CD4-positive, alpha-beta T cell treated with Interleukin-21 for 1 hour (primary cell): ENCODE data around the gene LRP8.

Source experiments
- DNase-seq: peaks from one replicate; pipeline ENCODE4 v3.0.0-alpha.2; 2020

LRP8 gene

DNA sequence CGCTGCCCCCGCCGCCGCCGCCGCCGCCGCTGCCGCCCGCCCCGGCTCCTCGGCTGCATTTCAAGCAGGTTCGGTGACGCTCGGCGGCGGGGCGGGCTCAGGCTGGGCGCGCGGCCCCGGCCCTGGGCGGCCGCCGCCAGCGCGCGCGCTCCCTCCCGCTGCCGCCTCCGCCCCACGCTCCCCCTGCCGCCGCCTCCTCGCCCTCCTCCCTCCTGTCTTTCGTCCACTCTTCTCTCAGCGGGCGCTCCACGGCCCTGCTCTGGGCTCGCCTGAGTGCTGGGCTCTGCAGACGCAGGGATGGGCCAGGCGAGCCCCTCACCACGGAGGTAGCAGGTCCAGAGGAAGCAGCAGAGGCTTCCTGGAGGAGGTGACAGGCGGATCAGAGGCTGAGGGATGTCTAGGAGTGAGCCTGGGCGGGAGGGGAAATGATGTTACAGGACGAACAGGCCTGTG lies at the start of gene LRP8:
Gene LRP8, minus strand, starts transcription at position 62 of the 453 bp plus-strand sequence. CDS start 158 bp downstream, outside the sequence.
- peak; percentile 79 for DNase-seq

DNA sequence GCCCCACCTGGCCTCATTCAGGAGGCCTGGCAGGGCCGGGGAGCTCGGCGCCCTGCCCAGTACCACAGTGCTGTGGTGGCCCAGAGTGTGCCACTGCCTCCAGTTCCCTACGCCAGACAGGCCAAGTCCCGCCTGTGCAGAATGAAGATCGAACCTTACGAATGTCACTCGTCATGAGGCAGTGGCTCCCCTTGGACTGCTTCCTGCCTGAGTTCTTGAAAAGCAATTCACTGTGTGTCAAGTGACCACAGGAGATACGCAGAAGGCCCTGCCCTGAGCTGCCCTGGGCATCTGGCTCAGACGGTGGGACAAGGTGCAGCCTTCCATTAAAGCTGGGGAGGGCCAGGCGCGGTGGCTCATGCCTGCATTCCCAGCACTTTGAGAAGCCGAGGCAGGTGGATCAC lies 49.6 kb upstream of the LRP8 start:
- no peak for DNase-seq

DNA sequence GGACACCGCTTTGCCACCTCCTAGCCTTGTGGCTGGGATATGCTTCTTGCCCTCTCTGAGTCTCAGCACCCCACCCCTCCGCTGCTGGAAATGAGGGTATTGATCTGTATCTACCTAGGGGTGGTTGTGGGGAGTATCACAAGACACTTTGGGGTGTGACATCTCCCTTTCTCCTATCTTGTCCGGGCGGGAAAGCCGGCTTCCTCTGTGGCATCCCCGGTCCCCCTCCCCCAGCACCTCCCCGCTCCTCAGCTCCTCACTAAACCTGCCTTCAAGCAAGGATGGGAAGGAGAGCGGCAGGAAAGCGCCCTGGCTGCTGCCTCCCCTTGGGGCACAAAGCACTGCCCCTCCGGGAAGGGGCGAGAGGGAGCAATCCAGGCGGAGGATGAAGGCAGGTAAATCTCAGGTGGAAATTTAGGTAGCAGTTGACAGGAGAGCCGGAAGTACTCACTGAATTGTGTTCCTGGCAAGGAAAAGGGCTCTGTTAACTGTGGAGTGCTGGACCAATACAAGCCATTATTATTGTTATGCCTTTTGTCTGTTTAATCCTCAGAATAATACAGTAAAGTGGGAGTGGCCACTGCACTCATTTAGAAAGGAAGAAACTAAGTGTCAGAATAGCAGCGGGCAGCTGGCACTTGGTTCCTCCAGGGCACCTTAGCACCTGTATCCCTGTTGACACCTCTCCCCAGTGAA lies 49.0 kb upstream of the LRP8 start:
- DNase-seq, result no peak

DNA sequence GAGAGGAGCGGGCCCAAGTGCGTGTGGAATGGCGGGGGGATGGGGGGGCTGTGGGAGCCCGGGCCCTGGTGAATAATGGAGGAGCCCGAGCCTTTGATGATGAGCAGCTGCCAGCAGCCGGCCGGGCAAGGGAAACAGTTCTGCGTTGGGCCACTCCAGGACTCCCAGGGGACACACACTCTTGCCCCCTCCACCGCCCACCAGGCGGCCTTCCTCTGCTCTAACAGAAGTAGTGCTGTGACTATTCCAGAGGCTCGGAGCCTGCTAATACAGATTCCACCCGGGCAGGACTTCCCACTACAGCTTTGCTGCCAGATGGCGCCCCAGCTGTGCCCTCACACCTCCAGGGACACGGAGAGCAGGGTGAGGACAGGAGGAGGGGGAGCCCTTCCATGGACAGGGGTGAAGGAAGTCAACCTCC lies 48.2 kb upstream of the LRP8 start:
- no peak for DNase-seq

DNA sequence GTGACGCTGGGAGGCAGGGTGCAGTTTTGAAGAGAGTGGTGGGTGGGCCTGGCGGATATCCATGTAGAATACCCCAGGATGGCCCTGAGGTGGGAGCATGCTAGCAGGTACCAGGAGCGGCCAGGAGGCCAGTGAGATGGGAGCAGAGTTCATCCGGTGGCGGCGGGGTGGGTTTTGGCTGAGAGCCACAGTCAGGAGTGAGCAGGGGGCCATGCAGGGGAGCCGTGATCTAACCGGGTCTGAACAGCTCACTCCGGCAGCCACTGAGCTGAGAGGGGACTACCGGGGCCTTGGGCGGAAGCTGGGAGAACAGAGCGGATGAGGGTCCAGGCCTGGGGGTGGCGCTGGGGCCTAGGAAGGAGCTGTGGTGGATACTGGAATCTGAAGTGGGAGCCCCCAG lies 47.6 kb upstream of the LRP8 start:
- DNase-seq, result no peak

DNA sequence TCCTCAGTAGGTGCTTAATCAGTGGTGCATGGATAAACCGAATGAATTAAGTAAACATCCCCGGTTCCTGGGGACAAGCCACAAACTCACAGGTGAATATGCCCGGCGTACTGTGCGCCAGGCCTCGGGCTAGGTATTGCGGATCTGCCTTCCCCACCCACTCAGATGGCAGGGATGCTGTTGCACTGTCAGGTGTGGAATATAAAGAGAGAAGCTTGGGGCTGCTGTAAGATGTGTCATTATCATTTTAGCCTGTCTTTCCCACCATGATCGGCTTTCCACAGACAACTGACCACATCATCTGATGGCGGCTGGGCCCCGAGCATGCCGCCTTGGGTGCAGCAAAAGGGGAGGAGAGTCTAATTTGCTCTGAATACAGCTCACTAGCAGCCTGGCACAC lies 45.4 kb upstream of the LRP8 start:
- DNase-seq, result no peak

DNA sequence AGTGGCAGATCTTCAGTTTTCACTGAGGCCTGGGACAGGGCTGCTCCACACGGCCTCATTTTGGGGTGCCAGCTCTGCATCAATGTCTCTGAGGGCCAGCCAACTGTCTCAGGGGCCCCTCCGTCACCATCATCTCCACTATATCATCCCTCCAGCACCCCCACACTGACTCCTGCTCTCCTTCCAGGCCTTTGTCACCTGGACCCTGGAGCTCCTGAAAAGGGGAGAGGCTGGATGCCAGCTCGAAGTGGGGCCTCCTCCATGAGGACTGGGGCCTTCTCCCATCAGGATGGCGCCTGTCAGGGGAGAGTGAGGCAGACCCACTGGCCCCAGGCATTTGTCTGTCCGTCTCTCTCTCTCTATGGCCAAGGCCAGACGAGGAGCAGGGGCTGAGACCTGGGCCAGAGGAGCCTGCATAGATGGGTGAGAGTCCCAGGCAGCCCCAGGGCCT lies 44.7 kb upstream of the LRP8 start:
- DNase-seq, result no peak

DNA sequence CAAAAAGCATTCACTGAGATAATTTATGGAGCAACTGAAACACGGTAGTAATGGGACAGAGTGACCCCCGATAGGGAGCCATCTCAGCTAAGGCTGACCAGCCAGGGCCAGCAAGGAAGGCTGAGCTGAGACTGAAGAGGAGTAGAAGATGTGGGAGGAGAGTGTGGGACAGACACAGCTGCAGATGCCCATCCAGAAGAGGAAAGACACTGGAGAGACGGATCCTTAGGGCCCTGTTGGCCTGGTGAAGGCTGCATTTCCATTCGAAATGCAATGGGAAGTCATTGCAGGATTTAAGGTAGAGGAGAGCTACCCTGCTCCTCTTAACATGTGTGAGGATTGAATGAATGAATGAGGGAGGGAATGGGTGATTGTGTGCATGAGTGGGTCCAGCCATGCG lies 44.0 kb upstream of the LRP8 start:
- no peak for DNase-seq

DNA sequence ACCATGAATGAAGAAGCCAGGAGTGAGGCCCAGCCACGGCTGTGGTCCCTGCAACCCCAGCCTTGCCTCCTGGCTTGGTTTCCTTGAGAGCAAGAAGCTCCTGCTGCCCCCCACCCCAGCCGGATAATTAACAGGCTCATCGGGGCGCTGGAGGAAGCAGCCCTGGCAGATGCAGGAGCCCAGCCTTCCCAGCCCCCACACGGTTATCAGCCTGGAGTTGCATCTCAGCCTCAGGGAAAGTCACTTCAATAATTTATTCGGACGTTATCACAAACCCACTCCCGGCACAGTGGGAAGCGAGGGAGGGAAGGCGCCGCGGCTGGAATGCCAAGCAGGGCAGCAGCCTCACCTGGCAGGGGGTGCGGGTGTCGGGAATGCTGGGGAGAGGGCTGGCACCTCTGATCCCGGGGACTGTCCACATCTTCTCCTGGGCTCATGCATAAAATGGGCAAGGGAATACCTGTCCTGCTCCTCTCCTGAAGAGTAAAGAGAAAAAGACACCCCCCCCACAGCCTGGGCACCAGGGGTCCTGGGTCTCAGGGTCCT lies 43.3 kb upstream of the LRP8 start:
- DNase-seq, result no peak

DNA sequence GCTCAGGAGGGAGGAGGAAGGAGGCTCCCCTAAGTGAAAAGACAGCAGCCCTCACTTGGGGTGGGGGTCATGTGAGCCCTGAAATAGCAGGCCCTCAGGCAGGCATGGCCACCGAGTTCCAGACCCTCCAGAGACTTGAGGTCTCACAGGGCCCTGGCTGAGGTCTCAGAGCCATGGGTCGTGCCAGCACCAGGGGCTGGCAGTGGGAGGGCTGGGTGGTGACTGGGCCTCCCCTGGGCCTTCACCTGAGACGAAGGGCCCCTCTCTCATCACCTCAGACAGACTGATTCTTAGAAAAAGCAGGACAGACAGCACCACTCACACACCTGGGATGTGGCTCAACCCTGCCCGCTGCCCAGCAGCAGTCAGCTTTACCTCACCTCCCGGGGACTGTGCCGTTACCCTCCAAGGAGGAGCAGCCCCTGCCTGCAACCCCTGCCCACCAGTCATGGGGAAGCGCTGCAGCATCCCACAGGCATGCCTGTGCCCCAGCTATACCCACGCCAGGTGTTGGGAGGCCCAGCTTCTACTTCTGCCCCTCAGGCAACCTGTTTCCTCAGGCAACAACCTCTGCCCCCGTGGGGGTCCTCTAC lies 42.6 kb upstream of the LRP8 start:
- DNase-seq, result no peak

DNA sequence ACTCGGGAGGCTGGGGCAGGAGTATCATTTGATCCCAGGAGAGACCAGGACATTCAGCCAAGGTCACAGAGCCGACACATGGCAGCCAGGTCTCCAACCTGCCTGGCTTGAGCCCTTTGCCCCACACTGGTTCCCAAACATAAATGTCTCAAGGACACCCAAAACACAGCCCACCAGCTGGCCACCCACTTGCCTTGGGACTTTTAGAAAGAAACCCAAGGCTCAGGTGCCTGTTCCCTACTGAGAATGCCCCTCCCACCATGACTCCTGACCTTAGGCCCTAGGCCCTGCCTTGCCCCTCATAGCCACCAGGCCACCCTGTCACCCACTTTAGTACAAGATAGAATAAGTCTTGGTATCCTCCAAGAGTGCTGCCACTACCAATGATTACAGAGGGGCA lies 41.9 kb upstream of the LRP8 start:
- no peak for DNase-seq

DNA sequence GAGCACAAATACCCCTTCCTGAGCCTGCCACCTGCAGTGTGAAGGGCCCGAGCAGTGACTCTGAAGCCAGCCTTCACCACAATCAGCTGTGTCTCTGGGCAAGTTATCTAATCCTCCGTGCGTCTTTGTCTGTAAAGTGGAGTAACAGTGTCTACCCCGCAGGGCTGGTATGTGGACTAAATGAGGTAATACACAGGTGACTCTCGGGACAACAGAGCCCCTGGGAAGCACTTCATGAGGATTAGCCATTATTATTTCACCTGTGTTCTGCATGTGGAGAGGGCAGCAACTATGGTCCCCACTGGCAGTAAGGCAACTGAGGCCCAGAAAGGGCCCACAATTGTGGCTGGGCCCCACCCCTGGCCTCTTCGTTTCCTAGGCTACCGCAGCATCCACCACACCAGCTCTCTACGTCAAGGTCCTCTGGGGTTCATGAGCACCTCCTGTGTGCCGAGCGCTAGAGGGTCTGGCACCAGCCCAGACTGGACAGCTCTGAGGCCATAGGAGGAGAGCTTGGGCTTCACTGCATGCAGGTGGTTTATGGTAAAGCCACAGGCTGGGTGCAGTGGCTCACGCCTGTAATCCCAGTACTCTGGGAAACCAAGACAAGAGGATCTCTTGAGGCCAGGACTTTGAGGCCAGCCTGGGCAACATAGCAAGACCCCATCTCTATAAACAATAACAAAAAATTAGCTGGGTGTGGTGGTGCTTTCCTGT lies 41.3 kb upstream of the LRP8 start:
- DNase-seq, result no peak

DNA sequence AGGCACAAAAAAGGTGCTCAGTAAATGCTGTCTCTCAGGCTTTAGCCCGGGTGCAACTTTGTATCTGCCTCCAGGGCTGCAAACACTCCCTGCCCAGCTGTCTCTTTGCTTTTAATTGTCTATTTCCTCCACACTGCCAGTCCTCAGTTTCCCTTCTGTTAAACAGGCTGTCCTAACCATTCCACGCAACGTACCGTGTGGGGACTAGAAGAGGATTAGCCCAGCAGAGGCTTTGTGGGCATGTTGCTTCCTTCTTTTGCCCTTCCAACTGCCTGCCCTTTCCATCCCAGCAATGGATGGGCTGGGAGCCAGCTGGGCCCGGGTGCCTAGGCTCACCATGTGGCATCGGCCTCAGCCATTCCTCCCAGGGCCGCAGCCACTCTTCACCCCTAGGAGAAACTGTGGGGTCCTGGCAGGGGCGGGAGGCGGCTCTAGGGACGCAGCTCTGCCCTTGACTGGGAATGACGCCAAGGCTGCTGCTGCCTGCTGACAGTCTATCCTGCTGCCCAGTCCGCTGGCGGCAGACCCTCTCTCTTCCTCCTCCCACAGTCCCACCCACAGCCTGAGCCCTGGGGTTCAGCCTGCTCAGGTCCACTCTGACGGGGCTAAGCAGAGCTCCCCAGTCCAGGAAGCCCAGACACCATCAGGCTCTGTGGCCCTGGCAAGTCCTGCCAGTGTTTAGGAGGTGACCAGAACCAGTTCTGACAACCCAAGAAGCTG lies 40.6 kb upstream of the LRP8 start:
- DNase-seq, result no peak

DNA sequence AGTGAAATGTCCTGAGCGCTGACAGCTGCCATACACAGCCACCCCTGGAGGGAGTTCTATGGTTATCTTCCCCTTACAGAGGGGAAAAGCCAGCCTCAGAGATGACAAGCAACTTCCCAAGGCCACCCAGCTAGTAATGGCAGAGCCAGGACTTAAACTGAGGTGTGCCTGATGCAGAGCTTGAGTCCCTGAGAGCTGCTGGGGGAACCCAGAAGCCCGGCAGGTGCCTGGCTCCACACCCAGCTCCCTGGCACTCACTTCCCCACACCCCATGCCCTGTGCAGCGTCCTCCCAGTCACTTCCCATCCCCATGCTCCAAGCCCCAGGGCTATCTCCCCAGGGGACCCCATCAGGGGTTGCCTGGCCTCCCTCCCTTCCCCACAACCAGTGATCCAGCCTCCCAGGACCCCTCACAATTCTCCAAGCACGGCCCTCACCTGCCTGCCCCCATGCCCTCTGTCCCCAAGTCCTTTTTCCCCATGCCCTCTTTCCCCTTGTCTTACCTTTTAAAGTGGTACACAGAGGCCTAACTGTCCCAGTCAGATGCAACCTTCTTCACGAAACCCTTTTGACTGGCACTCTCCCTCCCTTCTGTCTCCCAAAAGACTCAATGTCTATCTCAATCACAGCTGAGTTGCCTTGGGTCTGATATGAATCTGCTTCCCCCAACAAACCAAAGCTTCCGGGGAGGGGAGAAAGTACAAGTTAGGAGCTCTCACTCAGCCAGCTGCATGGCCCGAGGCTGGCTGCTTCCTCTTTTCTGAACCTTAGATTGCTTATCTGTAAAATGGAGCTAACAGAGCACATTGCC lies 39.8 kb upstream of the LRP8 start:
- peak; percentile 50 for DNase-seq

DNA sequence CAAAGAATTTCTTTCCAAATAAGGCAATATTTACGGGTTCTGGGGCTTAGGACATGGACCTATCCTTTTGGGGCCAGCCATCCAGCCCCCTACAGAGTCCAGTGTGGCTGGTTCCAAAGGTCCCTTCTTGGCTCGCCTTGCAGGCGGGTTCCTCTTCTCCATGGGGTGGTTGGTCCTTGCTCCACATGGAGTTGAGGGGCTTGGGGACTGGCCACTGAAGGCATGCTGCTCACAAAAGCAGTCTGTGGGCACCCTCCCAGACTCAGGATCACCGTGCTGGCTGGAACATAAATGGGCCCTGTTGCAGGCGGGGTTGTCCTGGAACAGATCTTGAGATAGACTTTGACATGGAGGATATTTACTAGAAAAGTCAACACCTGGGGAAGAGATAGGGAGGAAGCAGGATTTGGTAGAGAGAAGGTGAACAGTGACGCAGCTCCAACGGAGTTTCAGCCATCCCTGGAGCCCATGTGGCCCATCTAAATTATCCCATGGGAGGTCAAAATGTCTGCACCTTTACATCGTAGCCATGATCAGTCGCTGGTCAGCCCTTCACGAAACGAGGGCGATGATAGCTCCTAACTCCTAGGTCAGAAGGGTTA lies 39.1 kb upstream of the LRP8 start:
- no peak for DNase-seq

DNA sequence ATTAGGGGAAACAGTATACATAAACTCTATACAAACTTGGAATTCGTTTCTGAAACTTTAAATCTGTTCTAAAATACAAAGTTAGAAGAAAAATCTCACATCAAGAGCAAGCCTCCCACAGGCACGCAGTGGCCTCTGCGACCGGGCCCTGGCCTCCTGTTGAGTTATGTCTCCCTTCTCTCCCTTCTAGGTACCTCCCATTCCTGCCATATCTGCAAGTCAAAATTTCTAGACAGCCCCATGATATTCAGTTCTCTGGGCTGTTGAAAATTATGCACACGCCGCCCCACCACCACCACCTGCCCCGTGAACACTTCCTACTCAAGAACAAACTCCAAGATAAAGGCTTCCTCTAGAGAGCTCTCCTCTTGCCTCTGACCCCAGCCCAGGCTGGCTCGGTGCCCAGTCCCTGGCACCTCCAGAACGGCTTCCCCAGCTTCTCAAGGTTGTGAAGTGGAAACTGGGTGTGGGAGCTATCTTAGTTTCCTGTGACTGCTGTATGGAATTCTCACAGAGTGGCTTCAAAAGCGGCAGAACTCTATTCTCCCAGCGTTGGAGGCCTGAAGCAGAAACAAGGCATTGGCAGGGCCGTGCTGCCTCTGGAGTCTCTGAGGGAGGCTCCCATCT lies 37.7 kb upstream of the LRP8 start:
- DNase-seq, result no peak

DNA sequence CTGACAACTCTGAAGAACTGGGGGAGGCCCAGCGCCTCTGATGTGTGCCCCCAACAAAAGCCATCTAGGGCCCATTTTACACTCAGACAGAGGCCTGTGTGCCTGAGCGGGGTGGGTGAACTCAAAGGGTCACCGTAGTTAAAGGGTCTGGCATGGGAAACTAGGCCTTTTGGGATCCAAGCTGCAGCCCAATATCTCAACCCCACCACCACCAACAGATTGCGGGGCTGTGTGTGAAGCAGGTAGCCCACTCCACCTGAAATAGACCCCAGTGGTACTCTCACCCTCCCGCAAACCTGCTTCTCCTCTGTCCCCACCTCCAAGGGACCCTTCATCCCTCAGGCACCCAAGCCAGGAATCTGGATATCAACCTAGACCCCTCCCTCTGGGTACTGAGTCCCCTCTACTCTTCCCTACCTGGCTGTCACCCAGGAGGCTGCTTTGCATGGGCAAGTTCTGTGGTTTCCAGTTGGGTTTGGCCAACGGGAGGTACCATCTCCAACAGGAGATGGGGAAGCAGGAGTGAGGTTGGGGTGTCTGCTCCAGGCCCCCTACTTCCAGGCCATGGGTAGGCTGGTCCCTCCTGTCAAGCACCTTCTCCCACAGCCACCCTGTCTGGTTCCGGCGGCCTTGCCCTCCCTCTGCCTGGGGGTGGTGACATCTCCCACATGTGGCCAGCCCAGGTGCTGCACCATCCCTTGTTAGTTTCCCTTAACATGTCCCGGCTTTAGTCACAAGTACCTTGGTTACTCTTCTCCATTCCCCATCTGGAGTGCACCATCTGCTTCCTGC lies 35.2 kb upstream of the LRP8 start:
- peak; percentile 5 for DNase-seq

DNA sequence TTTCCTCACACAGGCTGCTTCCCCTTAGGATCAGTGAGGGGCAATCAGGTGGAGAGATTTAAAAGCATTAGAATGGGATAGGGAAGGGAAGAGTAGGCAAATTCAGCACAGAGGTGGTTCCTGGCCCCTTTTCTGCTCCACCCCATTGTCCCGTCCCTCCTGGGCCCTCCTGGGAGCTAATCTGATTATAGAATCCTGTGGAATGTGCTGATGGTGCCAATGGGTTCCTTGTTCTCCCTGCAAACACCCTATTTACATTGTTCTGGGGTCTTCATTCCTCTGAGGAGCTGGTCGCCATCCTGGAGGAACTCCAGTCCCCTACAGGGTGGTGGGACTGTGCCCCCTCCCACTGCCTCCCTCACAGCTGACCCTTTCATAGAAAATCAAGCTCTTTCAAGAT lies 34.4 kb upstream of the LRP8 start:
- no peak for DNase-seq

DNA sequence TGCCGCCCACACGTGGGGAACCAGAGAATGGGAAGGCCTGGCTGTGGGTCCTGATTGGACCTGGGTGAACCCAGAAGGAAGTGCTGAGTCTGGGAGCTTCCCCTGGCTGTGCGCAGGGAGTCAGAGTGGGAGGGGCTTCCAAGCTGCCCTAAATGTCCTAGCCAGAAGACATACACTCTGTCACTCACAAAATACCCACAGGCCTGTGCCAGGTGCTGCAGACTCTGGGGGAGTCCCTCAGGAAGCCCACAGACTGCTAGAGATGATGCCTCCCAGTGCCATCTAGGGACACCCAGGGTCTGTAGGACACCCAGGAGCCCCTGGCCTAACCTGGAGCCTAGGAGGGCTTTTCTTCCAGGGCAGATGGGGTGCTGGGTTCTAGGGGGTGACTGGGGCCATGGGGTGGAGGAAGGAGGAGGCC lies 33.7 kb upstream of the LRP8 start:
- no peak for DNase-seq

DNA sequence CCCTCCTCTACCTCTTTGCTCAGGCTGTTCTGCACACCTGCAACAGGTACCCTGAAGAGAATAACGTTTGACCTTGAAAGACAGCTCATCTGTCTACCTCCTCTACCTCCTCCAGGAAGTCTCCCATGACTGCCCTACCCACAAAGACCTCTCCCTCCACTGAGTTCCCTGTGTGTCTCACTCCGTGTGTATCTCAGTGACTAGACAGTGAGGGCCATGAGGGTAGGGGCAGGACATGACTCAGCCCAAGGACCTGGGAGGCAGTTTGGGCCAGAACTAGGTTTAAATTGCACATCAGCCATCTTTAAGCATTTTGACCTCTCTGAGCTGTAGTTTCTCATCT lies 32.0 kb upstream of the LRP8 start:
- no peak for DNase-seq
